Right hindlimb (tissue), 1 donor: ENCODE measurements around the gene RCC1.
"Not testable (repeated sequence)": the region's sequence is repeated elsewhere in the genome, so short reads cannot be mapped to it uniquely, and the experiment has no call there.

ENCODE experiments used
- DNase-seq: peaks from one replicate; pipeline ENCODE4 v3.0.0-alpha.2; 2018

The RCC1 gene

GRCh38 chr1:28505406-28506187 lies at the start of gene RCC1:
RCC1 (plus strand) TSS chr1:28506043; CDS start chr1:28529867, 23,824 bp downstream.
- DNase-seq: peak; percentile 99

GRCh38 chr1:28456078-28456477 lies 49.8 kb upstream of the RCC1 start:
- DNase-seq: no peak

GRCh38 chr1:28457678-28458077 lies 48.2 kb upstream of the RCC1 start:
- no peak for DNase-seq

GRCh38 chr1:28458237-28459228 lies 47.3 kb upstream of the RCC1 start:
- no peak for DNase-seq

- DNase-seq: no peak
Measured at GRCh38 chr1:28466226-28466778, 39.5 kb upstream of the RCC1 start.

- DNase-seq: no peak
Measured at GRCh38 chr1:28470146-28470545, 35.7 kb upstream of the RCC1 start.

GRCh38 chr1:28479497-28479896 lies 26.3 kb upstream of the RCC1 start:
- DNase-seq: not testable (repeated sequence)

- DNase-seq: no peak
Measured at GRCh38 chr1:28480308-28480707, 25.5 kb upstream of the RCC1 start.

GRCh38 chr1:28482138-28482537 lies 23.7 kb upstream of the RCC1 start:
- DNase-seq: no peak

GRCh38 chr1:28482702-28483101 lies 23.1 kb upstream of the RCC1 start:
- no peak for DNase-seq

- DNase-seq: no peak
Measured at GRCh38 chr1:28494737-28495136, 11.1 kb upstream of the RCC1 start.

GRCh38 chr1:28499553-28499952 lies 6.3 kb upstream of the RCC1 start:
- no peak for DNase-seq

GRCh38 chr1:28501925-28502324 lies 3.9 kb upstream of the RCC1 start:
- no peak for DNase-seq

GRCh38 chr1:28503117-28503516 lies 2.7 kb upstream of the RCC1 start:
- no peak for DNase-seq

GRCh38 chr1:28506907-28507246 lies 1.0 kb downstream of the RCC1 start:
- DNase-seq: no peak

- DNase-seq: no peak
Measured at GRCh38 chr1:28507247-28507645, 1.4 kb downstream of the RCC1 start.

- no peak for DNase-seq
Measured at GRCh38 chr1:28507646-28508434, 2.0 kb downstream of the RCC1 start.

GRCh38 chr1:28508435-28508754 lies 2.6 kb downstream of the RCC1 start:
- no peak for DNase-seq

GRCh38 chr1:28509705-28510272 lies 3.9 kb downstream of the RCC1 start:
- no peak for DNase-seq

- DNase-seq: no peak
Measured at GRCh38 chr1:28510273-28510969, 4.6 kb downstream of the RCC1 start.

- no peak for DNase-seq
Measured at GRCh38 chr1:28510970-28511440, 5.2 kb downstream of the RCC1 start.
